ENCODE measurements around the gene ERC1. TPM values are rescaled to one million over a fixed set of nuclear protein-coding genes. Genes with fewer than 3 reads are reported as not detected.
A peak's percentile ranks its signal among the peaks of the same experiment; 100 is the strongest.

Gene ERC1
- total RNA-seq, 1 donor from 2014 or later = 79.5 TPM

GRCh38 chr12:1398673-1399072, 407.6 kb downstream of the ERC1 start:
- DNase-seq (ENCODE audit: extremely low spot score, unreplicated experiment) = no peak
- Mint-ChIP-seq H3K4me1 (ENCODE audit: unreplicated experiment) (no peaks in the 10 kb centered on the region), H3K27me3 (ENCODE audit: unreplicated experiment) (no peaks in the 10 kb centered on the region), H3K27ac (ENCODE audit: unreplicated experiment) (no peak overlapping the region), H3K4me3 (ENCODE audit: unreplicated experiment) (no peak overlapping the region), H3K9me3 (ENCODE audit: unreplicated experiment) (peaks cover 7% of the 10 kb centered on the region), H3K36me3 (ENCODE audit: unreplicated experiment) (peaks cover 7% of the 10 kb centered on the region)
- TF ChIP-seq CTCF (IDR thresholded peaks at IDR 0.05) = peak; percentile 16

GRCh38 chr12:1401891-1402290, 410.9 kb downstream of the ERC1 start:
- no peak for TF ChIP-seq CTCF (IDR thresholded peaks at IDR 0.05)
- DNase-seq (ENCODE audit: extremely low spot score, unreplicated experiment) = no peak
- no peaks in the 10 kb centered on the region for H3K27me3 Mint-ChIP-seq (ENCODE audit: unreplicated experiment)
- H3K36me3 Mint-ChIP-seq (ENCODE audit: unreplicated experiment) = peaks cover 9% of the 10 kb centered on the region
- H3K9me3 Mint-ChIP-seq (ENCODE audit: unreplicated experiment) = peaks cover 7% of the 10 kb centered on the region
- no peak overlapping the region for H3K27ac Mint-ChIP-seq (ENCODE audit: unreplicated experiment)
- H3K4me1 Mint-ChIP-seq (ENCODE audit: unreplicated experiment) = no peaks in the 10 kb centered on the region
- no peak overlapping the region for H3K4me3 Mint-ChIP-seq (ENCODE audit: unreplicated experiment)

- Mint-ChIP-seq H3K27ac (ENCODE audit: unreplicated experiment) (no peak overlapping the region), H3K4me1 (ENCODE audit: unreplicated experiment) (no peaks in the 10 kb centered on the region), H3K36me3 (ENCODE audit: unreplicated experiment) (peaks cover 9% of the 10 kb centered on the region), H3K4me3 (ENCODE audit: unreplicated experiment) (no peak overlapping the region), H3K9me3 (ENCODE audit: unreplicated experiment) (peaks cover 7% of the 10 kb centered on the region), H3K27me3 (ENCODE audit: unreplicated experiment) (no peaks in the 10 kb centered on the region)
- no peak for DNase-seq (ENCODE audit: extremely low spot score, unreplicated experiment)
- TF ChIP-seq CTCF (IDR thresholded peaks at IDR 0.05) = no peak
Observed at GRCh38 chr12:1403417-1403816, 412.4 kb downstream of the ERC1 start.

GRCh38 chr12:1405619-1406018, 414.6 kb downstream of the ERC1 start:
- H3K27ac Mint-ChIP-seq (ENCODE audit: unreplicated experiment) = no peak overlapping the region
- TF ChIP-seq CTCF (IDR thresholded peaks at IDR 0.05) = no peak
- no peak for DNase-seq (ENCODE audit: extremely low spot score, unreplicated experiment)
- H3K4me1 Mint-ChIP-seq (ENCODE audit: unreplicated experiment) = no peaks in the 10 kb centered on the region
- peaks cover 7% of the 10 kb centered on the region for H3K9me3 Mint-ChIP-seq (ENCODE audit: unreplicated experiment)
- no peaks in the 10 kb centered on the region for H3K27me3 Mint-ChIP-seq (ENCODE audit: unreplicated experiment)
- peaks cover 16% of the 10 kb centered on the region for H3K36me3 Mint-ChIP-seq (ENCODE audit: unreplicated experiment)
- H3K4me3 Mint-ChIP-seq (ENCODE audit: unreplicated experiment) = no peak overlapping the region

- H3K4me3 Mint-ChIP-seq (ENCODE audit: unreplicated experiment) = no peak overlapping the region
- no peak for TF ChIP-seq CTCF (IDR thresholded peaks at IDR 0.05)
- H3K27ac Mint-ChIP-seq (ENCODE audit: unreplicated experiment) = no peak overlapping the region
- peaks cover 29% of the 10 kb centered on the region for H3K36me3 Mint-ChIP-seq (ENCODE audit: unreplicated experiment)
- H3K27me3 Mint-ChIP-seq (ENCODE audit: unreplicated experiment) = no peaks in the 10 kb centered on the region
- H3K9me3 Mint-ChIP-seq (ENCODE audit: unreplicated experiment) = no peaks in the 10 kb centered on the region
- no peaks in the 10 kb centered on the region for H3K4me1 Mint-ChIP-seq (ENCODE audit: unreplicated experiment)
- DNase-seq (ENCODE audit: extremely low spot score, unreplicated experiment) = no peak
Observed at GRCh38 chr12:1410794-1411193, 419.8 kb downstream of the ERC1 start.
